ENCODE data around the gene CCDC12.

- TF ChIP-seq, protein P1, sequence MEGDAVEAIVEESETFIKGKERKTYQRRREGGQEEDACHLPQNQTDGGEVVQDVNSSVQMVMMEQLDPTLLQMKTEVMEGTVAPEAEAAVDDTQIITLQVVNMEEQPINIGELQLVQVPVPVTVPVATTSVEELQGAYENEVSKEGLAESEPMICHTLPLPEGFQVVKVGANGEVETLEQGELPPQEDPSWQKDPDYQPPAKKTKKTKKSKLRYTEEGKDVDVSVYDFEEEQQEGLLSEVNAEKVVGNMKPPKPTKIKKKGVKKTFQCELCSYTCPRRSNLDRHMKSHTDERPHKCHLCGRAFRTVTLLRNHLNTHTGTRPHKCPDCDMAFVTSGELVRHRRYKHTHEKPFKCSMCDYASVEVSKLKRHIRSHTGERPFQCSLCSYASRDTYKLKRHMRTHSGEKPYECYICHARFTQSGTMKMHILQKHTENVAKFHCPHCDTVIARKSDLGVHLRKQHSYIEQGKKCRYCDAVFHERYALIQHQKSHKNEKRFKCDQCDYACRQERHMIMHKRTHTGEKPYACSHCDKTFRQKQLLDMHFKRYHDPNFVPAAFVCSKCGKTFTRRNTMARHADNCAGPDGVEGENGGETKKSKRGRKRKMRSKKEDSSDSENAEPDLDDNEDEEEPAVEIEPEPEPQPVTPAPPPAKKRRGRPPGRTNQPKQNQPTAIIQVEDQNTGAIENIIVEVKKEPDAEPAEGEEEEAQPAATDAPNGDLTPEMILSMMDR (conservative IDR thresholded peaks at IDR 0.05): no peak
- TF ChIP-seq ZFX (IDR thresholded peaks at IDR 0.05): no peak
Measured at GRCh38 chr3:46962990-46963389, 13.6 kb downstream of the CCDC12 start.
